Measurements from ENCODE around the gene TENT5C.
A peak's percentile ranks its signal among the peaks of the same experiment; 100 is the strongest.

The TENT5C gene

DNA sequence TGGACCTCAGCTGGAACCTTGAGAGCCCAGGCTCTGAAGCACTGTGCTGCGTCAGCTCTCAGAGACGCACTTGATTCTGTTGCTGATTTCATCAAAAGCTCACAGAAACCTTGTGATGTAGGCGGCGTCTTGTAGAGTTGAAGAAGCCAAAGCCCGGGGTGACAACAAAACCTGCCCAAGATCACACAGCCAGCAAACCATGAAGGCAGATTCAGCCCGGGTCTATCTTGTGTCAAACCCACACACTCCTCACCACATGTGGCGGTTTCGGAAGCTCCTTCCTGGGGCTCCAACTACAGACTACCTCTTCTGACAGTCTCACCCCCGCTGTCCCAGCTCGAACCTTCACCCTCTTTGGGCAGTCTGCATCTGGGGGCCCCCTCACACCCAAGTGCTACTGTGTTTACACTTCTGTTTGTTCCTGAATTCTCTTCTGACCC, 50.4 kb downstream of the TENT5C start:
- DNase-seq (ENCODE audit: low read depth in 2 of 2): peak; percentile 55 to 69

DNA sequence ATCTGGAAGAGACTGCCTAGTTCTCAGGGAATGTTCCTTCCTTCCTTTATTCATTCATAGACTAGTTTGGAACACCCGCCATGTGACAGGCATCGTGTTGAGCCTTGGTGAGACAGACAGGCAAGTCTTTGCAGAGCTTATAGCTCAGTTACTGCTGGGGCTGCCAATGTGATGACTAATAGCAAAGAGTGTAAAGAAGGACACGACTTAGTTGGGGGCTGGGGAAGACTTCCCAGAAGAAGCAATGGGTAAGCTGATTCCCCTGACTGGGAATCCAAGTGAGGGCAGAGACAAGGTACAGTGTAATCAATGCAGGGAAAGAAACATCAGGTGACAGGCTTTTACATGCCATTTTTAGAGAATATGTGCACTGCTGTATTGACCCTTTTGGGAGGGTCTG, 51.2 kb downstream of the TENT5C start:
- no peak for DNase-seq (ENCODE audit: low read depth in 2 of 2)

DNA sequence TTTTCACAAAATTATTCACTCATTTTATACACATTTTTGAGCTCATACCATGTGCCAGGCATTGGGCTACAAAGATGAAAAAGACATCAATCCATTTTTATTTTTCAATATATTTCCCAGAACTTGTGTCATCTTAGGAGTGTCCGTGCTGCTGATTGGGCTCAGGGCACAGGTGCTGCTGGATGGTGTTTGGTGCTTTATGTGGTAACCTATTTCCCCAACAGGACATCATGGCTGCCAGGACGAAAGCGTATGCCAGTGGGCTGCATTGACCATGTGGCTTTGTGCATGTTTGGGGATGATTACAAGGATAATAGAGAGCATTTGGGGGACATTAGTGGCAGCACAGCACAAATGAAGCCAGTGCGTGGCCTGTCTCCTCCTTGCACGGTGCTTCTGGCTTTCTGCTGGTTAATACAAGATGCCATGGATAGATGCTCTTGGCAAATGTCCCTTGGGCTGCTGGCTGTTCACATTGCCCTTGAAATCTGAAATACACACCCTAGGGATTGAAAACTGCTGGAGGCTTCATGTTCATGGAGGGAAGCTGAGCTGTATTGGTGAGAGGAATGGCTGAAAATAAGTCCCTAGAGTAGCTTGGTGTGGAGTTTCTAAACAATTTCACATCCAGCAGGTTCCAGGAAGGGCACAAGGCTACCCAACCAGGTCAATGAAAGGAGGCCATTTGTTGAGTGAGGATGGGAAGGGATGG, 52.3 kb downstream of the TENT5C start:
- no peak for DNase-seq (ENCODE audit: low read depth in 2 of 2)

DNA sequence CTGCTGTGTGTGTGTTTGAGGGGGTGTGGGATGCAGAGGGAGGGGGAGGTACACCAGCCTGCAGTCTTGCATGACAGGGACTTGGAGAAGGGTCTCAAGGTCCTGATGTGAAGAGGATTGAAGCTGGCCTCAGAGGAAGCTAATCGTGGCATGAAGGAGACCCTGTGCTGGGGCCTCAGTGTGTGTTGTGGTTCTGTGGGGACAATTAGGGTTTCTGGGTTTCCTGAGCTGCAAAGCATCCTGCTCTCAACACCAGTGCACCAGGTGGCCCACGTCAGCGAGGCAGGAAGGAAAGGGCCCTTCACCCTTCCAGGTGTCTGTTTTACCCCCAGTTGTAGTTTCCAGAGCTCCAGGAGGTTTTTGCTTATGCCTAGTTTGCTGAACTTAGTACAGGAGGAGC, 52.8 kb downstream of the TENT5C start:
- peak in 1 of 2 donors; percentile 28 for DNase-seq (ENCODE audit: low read depth in 2 of 2)

DNA sequence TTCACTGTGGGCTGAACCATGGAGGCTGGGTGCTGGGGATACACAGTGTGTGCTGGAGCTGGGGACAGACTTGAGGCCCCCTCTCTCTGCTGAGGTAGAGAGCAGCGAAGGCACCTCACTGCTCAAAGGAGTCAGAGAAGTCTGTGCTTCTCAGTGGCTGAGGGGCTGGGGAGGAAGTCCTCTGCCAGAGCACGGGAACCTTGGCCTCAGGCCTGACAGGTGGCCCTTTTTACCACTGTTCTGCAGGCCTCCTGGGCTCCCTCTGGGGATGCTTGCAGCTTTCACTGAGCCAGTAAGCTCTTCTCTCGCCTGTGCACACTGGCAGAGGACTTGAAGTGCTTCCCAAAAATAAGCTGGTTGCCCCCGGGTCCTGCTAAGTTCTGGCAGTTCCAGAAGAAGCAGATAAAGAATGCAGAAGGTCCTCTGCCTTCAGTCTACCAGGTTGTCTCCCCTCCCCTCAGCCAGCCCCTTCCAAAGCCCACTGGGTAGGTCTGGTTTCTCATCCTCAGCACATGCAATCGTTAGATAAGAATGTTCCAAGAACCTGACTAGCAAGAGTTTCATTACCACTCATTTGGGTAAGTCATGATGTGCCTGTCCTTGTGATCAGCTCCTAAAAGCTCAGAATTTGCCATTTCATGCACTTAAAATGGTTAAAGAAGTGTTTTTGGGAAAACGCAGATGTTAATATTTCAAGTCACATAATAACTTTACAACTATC, 53.9 kb downstream of the TENT5C start:
- DNase-seq (ENCODE audit: low read depth in 2 of 2): no peak

DNA sequence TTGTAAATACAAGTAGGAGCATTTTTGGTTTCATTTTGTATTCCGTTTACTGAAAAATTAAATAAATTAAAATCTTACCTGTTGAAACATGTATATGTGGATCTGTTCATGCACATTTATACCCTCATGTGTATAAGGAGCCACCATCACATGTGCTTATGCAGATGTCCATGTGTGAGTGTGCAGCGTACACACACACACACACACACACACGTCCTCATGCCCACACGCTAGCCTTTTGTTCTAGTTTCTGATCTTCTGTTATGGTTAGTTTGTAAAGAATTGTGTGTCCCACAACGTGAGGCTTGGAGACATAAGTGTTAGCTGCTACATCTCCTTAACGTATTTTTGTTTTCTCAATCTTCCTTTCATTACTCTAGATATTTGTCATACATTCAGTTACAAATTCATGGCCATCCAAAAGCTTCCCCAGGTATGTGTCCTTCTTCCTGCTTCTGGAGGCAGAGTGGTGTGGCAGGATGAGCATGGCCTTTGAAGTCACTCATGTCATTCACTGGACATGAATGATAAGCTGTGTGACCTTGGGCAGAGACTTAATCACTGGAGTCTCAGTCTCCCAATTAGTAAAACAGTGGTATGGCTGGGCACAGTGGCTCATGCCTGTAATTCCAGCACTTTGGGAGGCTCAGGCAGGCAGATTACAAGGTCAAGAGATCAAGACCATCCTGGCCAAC, 54.6 kb downstream of the TENT5C start:
- DNase-seq (ENCODE audit: low read depth in 2 of 2): no peak

DNA sequence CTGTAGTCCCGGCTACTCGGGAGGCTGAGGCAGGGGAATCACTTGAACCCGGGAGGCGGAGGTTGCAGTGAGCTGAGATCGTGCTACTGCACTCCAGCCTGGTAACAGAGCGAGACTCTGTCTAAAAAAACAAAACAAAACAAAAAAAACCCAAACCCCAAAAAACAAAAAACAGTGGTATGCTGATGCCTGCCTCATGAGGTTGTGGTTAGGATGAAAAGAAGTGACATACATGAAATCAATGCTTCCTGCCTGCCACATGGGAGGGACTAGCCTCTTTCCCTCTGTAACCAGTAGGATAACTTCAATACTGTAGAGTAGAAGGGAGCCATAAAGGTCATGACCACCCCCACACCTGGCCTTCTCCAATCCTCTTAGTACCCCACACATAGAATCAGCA, 55.2 kb downstream of the TENT5C start:
- no peak for DNase-seq (ENCODE audit: low read depth in 2 of 2)

DNA sequence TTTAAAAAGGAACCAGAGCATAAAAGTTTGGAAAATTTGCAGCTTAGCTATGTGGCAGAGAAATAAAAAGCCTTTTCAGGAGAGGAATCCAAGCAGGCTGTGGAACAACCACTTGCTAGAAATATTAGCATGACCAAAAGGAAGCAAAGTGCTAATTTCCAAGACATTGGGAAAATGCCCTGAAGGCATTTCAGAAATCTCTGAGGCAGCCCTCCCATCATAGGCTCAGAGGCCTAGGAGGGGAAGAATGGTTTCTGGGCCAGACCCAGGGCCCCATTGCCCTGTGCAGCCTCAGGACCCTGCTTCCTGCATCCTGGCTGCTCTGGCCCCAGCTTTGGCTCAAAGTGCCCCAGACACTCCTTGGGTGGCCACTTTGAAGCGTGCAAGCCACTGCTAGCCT, 56.8 kb downstream of the TENT5C start:
- DNase-seq (ENCODE audit: low read depth in 2 of 2): no peak

DNA sequence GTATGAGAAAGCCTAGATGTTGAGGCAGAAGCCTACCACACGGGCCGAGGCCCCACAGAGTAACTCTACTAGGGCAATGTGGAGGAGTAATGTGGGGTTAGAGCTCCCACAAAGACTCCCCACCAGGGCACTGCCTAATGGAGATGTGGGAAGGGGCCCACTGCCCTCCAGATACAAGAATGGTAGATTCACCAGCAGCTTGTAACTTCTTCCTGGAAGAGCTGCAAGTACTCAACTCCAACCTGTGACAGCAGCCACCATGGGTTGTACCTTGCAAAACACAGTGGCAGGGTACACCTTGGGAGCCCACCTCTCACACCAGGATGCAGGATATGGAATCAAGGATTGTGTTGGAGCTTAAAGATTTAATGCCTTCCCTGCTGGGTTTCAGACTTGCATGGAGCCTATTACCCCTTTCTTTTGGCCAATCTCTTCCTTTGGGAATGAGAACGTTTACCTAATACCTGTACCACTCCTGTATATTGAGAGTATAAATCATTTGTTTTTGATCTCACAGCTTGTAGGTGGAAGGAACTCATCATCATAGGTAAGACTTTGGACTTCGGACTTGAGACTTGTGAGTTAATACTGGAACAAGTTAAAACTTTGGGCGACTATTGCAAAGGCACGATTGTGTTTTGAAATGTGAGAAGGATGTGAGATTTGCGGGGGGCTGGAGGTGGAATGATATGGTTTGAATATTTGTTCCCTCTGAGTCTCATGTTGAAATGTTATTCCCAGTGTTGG, 57.5 kb downstream of the TENT5C start:
- DNase-seq (ENCODE audit: low read depth in 2 of 2): no peak

DNA sequence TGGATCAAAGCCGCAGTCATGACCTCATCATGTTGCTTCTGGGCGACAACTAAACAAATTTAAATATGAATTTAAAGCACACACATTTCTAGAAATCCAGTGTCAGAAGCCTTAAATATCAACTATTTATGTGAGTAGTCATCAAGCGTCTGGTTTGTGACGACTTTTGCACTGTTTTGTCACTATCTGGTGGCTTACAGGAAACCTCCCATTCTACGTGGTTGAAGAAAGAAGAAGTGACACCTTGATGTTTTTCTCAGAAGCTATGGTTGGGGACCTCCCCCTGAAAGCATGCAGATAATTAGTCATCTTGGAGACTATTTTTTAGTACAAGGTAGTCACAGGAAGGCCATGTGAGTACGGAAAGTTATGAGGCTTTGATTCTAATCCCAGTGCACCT, 58.5 kb downstream of the TENT5C start:
- peak in 1 of 2 donors; percentile 59 for DNase-seq (ENCODE audit: low read depth in 2 of 2)

DNA sequence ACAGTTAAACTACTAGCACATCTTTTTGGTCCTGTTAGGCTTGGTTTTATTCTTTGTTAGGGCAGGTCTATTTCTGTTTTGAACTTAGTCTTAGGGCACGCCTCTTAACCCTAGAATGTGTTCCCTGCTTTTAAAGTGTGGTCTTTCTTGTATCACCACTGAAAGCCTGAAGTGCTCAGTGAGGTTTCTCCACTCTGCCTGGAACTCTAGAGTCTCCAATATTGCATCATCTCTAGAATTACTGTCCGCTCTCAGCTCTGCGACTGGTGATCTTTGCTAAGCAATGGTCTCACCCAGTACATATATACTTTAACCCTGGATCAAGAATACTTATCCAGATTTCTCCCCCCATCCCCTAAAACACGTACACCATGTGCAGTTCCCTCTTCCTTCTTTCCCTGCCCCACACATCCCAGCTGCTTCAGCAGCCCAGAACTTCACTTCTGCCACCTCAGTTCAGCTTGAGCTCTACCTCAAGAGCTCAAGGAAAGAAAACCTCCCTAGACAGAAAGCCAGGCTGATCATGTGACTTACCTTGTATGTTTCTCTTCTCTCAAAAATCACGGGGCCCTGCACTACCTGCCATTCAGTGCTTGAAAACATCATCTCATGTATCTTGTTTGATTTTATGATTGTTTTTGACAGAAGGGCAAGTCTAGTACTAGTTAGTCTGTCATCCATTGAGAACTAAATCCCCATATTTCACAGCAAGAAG, 59.9 kb downstream of the TENT5C start:
- DNase-seq (ENCODE audit: low read depth in 2 of 2): no peak

DNA sequence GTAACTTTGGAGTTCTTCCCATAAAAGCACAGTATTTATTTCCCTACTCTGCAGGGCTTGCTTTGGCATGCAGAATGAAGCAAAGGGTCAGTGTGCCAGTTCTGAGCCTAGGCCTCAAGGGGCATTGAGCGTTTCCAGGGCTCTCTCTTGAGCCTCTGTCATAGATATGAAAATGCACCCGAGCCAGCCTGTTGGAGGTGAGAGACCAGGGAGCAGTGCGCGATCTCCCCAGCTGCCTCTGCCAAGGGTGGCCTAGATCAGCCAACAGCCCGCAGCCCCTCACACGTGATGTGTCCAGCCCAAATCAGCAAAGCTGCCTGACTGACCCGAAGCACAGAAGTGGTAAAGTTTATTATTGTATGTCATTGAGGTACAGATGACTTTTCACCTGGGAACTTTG, 63.7 kb downstream of the TENT5C start:
- no peak for DNase-seq (ENCODE audit: low read depth in 2 of 2)

DNA sequence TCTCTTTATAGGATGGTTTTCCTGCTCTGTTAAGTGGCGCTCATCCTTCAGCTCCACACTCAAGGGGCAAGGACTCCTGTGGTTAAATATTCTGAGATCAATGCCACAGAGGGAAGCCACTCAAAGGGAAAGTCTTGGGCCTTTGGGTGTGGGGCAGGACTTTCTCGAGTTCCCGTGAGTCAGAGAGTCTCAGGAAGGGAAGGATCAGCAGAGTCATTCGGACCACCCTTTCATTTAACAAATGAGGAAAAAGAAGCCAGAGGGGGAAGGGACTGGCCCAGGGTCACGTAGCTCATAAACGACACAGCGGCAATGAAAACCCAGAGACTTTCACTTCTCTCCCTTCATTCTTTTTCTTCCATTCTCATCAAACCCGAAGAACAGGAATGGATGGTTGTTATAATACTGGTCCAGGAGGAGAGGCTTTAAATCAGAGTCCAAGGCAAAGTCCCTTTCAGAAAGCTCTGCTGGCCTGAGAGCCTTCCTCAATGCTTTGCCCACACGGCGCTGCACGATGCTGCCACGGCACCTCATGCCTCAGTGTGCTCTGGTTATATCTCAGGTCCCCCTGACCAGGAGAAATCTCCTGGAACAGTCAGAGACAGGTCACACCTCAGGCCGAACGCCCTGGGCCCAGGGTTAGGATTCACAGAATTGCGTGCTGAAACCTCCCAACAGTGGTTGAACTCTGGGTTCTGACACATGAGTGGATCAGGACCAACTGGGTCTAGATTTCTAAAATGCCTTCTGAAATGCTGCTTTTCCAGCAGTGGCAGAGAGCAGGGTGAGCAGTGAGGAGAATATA, 65.3 kb downstream of the TENT5C start:
- no peak for DNase-seq (ENCODE audit: low read depth in 2 of 2)

DNA sequence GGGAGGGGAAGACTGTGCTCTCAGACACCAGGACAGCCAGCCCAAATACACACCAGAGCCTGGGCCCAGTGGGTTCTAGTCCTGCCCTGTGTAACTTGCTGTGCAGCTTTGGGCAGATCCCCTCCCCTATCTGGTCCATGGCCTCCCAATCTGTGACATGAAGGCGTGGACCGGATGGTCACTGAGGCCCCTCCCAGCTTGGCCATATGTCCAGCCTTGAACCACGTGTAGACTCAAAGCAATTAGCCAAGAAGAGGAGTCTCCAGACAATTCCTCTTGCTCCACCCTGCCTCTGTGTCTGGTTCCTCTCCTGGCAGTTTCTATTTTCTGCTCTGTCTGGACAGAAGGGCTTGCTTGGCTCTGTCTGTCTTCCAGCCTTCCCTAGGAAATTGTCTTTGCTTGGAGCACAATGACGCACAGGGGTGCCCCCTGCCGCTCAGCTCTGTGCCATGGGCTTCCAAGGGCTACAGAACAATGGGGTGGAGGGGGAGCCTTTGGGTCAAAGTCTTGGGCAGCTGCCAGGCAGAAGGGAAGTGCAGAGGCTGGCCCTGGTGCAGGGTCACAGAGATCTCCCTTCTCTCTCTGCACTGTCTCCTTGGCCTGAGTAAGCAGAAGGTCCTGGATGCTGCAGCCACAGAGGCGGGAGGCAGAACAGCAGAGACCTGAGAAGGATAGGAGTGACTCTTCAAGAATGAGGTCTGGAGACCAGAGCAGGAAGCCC, 66.1 kb downstream of the TENT5C start:
- no peak for DNase-seq (ENCODE audit: low read depth in 2 of 2)

DNA sequence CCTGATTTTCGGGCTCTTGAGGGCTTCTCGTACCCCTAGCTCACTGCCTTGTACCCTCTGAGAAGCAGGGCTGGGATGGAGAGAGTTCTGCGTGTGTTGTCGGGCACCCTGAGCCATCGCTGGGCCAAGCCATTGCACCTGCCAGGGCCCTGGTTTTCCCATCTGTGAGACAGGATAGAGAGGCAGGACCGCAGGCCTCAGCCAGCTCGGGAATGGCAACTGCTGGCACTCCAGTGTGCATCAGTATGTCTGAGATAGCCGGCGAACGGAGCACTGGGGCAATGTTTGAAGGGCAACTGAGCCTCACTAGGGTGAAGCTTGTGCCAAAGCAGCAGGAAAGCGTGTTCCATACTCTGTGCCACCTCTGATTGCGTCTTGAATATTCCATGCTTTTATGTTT, 66.9 kb downstream of the TENT5C start:
- DNase-seq (ENCODE audit: low read depth in 2 of 2): no peak

DNA sequence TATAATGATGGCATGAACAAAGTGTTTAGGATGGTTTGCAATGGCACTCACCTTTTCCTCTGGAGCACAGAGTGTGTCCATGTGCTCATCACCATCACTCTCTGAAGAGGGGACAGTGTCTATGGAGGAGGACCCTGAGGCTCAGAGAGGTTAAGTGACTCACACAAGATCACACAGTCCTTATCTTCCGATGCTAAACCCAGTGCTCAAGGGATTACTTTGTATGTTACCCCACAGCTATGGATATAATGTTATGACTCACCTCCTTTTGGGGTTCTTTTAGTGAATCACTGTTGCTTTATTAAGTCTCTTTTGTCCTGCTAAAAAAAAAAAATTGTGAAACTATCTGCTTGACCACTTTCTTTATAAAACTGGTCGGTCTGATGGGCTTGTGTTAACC, 67.6 kb downstream of the TENT5C start:
- no peak for DNase-seq (ENCODE audit: low read depth in 2 of 2)

DNA sequence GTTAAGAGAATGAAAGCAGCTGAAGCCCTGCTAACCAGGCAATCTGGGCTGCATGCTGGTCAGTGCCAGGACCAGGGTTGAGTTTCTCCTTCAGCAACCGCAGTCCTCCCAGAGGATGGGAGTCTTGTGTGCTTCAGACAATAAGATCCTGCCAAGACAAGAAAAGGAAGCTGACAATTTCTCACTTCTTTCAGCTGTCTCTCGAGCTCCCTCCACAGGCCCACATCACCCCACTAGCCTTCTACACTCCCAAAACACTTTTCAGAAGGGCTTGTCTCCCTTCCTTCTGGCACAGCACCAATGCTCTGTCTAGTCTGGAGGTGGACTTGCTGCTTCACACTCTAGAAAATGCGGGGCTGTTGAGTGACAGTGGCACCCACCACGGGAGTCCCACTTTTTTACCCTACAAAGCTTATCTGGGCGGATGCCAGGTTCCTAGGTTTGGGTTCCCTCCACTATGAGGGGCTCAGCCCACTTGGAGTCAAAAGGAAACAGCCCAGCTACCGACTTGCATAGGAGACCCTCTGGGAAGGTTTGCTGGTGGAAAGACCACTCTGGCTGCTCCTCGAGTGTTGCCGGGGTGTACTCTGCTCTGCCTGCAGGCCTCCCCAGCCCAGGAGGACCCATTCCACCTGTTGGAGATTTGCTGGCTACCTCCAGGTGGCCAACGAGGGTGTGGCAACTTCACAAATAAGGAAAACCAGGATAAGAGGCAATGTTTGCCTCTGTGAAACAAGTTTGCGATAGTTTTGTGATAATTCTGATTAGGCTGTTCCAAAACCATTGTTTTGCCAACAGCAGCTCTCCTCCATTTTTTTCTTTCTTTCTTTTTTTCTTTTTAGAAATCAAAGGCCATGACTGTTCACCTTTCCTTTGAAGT, 68.9 kb downstream of the TENT5C start:
- DNase-seq (ENCODE audit: low read depth in 2 of 2): no peak

DNA sequence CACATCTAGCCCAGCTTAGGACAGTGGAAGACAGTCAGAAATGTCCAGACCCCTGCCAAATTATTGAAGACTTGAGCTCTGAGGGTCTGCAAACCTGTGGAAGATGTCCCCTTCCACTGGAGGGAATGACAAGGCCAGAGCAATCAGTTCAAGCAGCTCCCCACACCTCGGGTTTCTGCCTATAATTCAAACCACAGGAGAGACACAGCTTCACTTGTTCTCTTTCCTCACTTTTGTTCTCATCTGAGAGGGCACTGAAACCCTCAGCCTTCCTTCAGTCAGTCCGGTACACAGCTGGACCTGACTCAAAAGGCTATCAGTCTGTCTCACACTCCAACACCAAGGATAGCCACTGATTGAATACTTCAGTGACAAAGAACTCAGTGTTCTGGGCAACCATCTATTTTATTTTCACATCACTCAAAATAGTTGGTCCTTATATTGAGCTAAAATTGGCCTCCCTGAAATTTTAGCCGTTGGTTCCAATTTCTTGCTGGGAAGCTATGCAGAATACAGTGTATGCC, 70.1 kb downstream of the TENT5C start:
- DNase-seq (ENCODE audit: low read depth in 2 of 2): no peak

DNA sequence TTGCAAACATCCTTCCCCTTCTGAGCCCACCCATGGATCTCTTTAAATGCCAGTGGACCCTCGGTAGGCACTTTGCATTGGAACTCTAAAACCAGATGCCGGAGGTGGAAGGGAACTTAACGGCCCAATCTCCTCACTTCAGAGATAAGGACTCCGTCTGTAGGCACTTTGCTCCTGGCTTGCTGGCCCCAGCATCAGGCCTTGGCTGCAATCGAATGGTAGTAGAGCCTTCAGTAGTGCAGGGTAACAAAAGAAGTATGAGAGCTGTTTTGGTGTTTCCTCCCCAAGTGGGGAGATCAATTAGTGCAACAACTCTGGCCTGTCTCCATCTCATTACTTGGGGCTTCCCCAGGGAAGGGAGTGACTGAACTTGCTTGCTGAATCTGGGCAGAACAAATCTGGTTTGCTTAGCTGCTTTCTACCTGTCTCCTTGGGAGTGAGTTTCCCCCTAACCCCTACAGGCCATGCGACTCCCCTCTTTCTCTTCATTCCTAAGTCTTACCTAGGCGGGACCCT, 70.8 kb downstream of the TENT5C start:
- DNase-seq (ENCODE audit: low read depth in 2 of 2): no peak
